WTC11 (cell line): ENCODE data around the gene EMD. TPM values are rescaled to one million over a fixed set of nuclear protein-coding genes. Genes with fewer than 3 reads are reported as not detected.
A peak's percentile ranks its signal among the peaks of the same experiment; 100 is the strongest.

Source experiments
- ATAC-seq: fragments of 200-7000 bp; cut with Tn5 transposase; 2 replicates; pipeline ENCODE4 v1.10.0; 2021; ENCODE audit warnings: mild to moderate bottlenecking, moderate library complexity
- CTCF ChIA-PET: fragments of 300-600 bp; sonication (Branson Sonifier 250); formaldehyde crosslinking; loops from one replicate; lab custom pipeline; 2021; ENCODE audit warnings: antibody characterized with exemption; lab: Charles Lee
- POLR2A ChIA-PET: fragments of 350-600 bp; sonication (Branson Sonifier 250); formaldehyde crosslinking; loops from one replicate; lab custom pipeline; 2021; ENCODE audit warnings: antibody characterized with exemption; lab: Charles Lee
- DNase-seq: peaks from one replicate; pipeline ENCODE4 v3.0.0; 2021; ENCODE audit warnings: low spot score
- H3K27ac Mint-ChIP-seq: 2 replicates; pipeline ENCODE4 v1.8.0; 2021; ENCODE audit warnings: mixed read lengths
- H3K27me3 Mint-ChIP-seq: 2 replicates; pipeline ENCODE4 v1.8.0; 2021; ENCODE audit warnings: low read depth, mild to moderate bottlenecking, moderate library complexity, mixed read lengths
- H3K36me3 Mint-ChIP-seq: 2 replicates; pipeline ENCODE4 v1.8.0; 2021; ENCODE audit warnings: mixed read lengths
- H3K4me1 Mint-ChIP-seq: 2 replicates; pipeline ENCODE4 v1.8.0; 2022; ENCODE audit warnings: mixed read lengths
- H3K4me3 Mint-ChIP-seq: 2 replicates; pipeline ENCODE4 v1.8.0; 2021; ENCODE audit warnings: mild to moderate bottlenecking, moderate library complexity, mixed read lengths
- H3K9me3 Mint-ChIP-seq: 2 replicates; pipeline ENCODE4 v1.8.0; 2021; ENCODE audit warnings: mixed read lengths
- AFF4 ChIP-seq: sonication (generic); formaldehyde crosslinking; IDR thresholded peaks from 2 replicates; pipeline ENCODE4 v1.8.1; 2023; ENCODE audit warnings: mild to moderate bottlenecking, missing genetic modification reagents, borderline replicate concordance
- ATF1 ChIP-seq: sonication (generic); formaldehyde crosslinking; IDR thresholded peaks from 2 replicates; pipeline ENCODE4 v1.8.1; 2023; ENCODE audit warnings: mild to moderate bottlenecking, moderate library complexity, missing genetic modification reagents
- ATF6 ChIP-seq: sonication (generic); formaldehyde crosslinking; IDR thresholded peaks from 2 replicates; pipeline ENCODE4 v1.8.1; 2023; ENCODE audit warnings: mild to moderate bottlenecking, missing genetic modification reagents
- CREM ChIP-seq: sonication (generic); formaldehyde crosslinking; IDR thresholded peaks from 2 replicates; pipeline ENCODE4 v1.8.1; 2022; ENCODE audit warnings: mild to moderate bottlenecking, missing genetic modification reagents, moderate library complexity
- EMX1 ChIP-seq: fragments of 250-450 bp; sonication (Bioruptor Pico); IDR thresholded peaks from 2 replicates; pipeline ENCODE4 v1.8.0; 2021; ENCODE audit warnings: mild to moderate bottlenecking
- ERG ChIP-seq: fragments of 250-450 bp; sonication (Bioruptor Pico); IDR thresholded peaks from 2 replicates; pipeline ENCODE4 v1.8.0; 2021; ENCODE audit warnings: mild to moderate bottlenecking
- ETV6 ChIP-seq: sonication (generic); formaldehyde crosslinking; IDR thresholded peaks from 2 replicates; pipeline ENCODE4 v1.8.1; 2022; ENCODE audit warnings: mild to moderate bottlenecking, missing genetic modification reagents
- JAZF1 ChIP-seq: fragments of 250-450 bp; sonication (Bioruptor Pico); IDR thresholded peaks from 2 replicates; pipeline ENCODE4 v1.9.0; 2021; ENCODE audit warnings: moderate library complexity, mild to moderate bottlenecking, inconsistent platforms
- KAT7 ChIP-seq: sonication (generic); formaldehyde crosslinking; IDR thresholded peaks from 2 replicates; pipeline ENCODE4 v1.8.1; 2023; ENCODE audit warnings: missing genetic modification reagents, mild to moderate bottlenecking, borderline replicate concordance
- NFATC4 ChIP-seq: fragments of 250-450 bp; sonication (Bioruptor Pico); IDR thresholded peaks from 2 replicates; pipeline ENCODE4 v1.9.0; 2021; ENCODE audit warnings: mild to moderate bottlenecking
- NFE2L1 ChIP-seq: sonication (generic); formaldehyde crosslinking; IDR thresholded peaks from 2 replicates; pipeline ENCODE4 v1.8.1; 2023; ENCODE audit warnings: missing genetic modification reagents
- NR1H2 ChIP-seq: sonication (generic); formaldehyde crosslinking; IDR thresholded peaks from 2 replicates; pipeline ENCODE4 v1.9.0; 2021; ENCODE audit warnings: mild to moderate bottlenecking, moderate library complexity, missing genetic modification reagents
- SP1 ChIP-seq: sonication (generic); formaldehyde crosslinking; conservative IDR thresholded peaks from 2 replicates; pipeline ENCODE4 v1.8.1; 2022; ENCODE audit warnings: missing genetic modification reagents
- USF2 ChIP-seq: sonication (generic); formaldehyde crosslinking; IDR thresholded peaks from 2 replicates; pipeline ENCODE4 v1.8.1; 2023; ENCODE audit warnings: mild to moderate bottlenecking, missing genetic modification reagents, moderate library complexity
- ZBTB21 ChIP-seq: sonication (generic); formaldehyde crosslinking; IDR thresholded peaks from 2 replicates; pipeline ENCODE4 v1.8.1; 2023; ENCODE audit warnings: mild to moderate bottlenecking, missing genetic modification reagents, borderline replicate concordance
- ZNF219 ChIP-seq: sonication (generic); formaldehyde crosslinking; IDR thresholded peaks from 2 replicates; pipeline ENCODE4 v1.8.0; 2023; ENCODE audit warnings: missing genetic modification reagents, mild to moderate bottlenecking, borderline replicate concordance
- ZNF263 ChIP-seq: sonication (generic); formaldehyde crosslinking; IDR thresholded peaks from 2 replicates; pipeline ENCODE4 v1.8.1; 2022; ENCODE audit warnings: low read depth, mild to moderate bottlenecking, moderate library complexity, missing genetic modification reagents
- ZNF317 ChIP-seq: sonication (generic); formaldehyde crosslinking; IDR thresholded peaks from 2 replicates; pipeline ENCODE4 v1.8.1; 2023; ENCODE audit warnings: low read depth, mild to moderate bottlenecking, moderate library complexity, missing genetic modification reagents, borderline replicate concordance
- ZNF423 ChIP-seq: fragments of 250-450 bp; sonication (Bioruptor Pico); IDR thresholded peaks from 2 replicates; pipeline ENCODE4 v2.1.2; 2022; ENCODE audit warnings: mild to moderate bottlenecking, moderate library complexity
- ZNF512 ChIP-seq: sonication (generic); formaldehyde crosslinking; IDR thresholded peaks from 2 replicates; pipeline ENCODE4 v1.8.1; 2022; ENCODE audit warnings: missing genetic modification reagents, borderline replicate concordance
- ZSCAN18 ChIP-seq: fragments of 250-450 bp; sonication (Bioruptor Pico); IDR thresholded peaks from 2 replicates; pipeline ENCODE4 v2.1.2; 2022; ENCODE audit warnings: mild to moderate bottlenecking, moderate library complexity
- total RNA-seq: library from RNA; stranded (reverse); gene quantifications from 3 replicates; pipeline ENCODE4 v1.2.3, GENCODE V29; 2021

Gene EMD
- total RNA-seq, 1 experiment from 2014 or later: 78.3 TPM

- TF ChIP-seq SP1 (CRISPR knock-in tag): no peak
- TF ChIP-seq, all 79 proteins: peak for 0
Measured at GRCh38 chrX:154365997-154366665, 13.0 kb upstream of the EMD start (continued).

GRCh38 chrX:154366666-154367055, 12.4 kb upstream of the EMD start:
- no peaks in the 10 kb centered on the region for H3K9me3 Mint-ChIP-seq
- TF ChIP-seq ZNF512 (CRISPR knock-in tag): no peak
- no peak for TF ChIP-seq NFE2L1 (CRISPR knock-in tag)
- TF ChIP-seq USF2 (CRISPR knock-in tag): no peak
- TF ChIP-seq ATF1 (CRISPR knock-in tag): no peak
- TF ChIP-seq, all 79 proteins: peak for 0
- ChIA-PET POLR2A (no interaction called here), CTCF (no interaction called here)
- Mint-ChIP-seq H3K27me3 (no peaks in the 10 kb centered on the region), H3K4me3 (no peak overlapping the region), H3K4me1 (0 out of 2 replicates have a peak, but pooled peaks cover 5% of the 10 kb centered on the region), H3K27ac (no peak overlapping the region), H3K36me3 (peaks cover 43% of the 10 kb centered on the region)
- no peak for ATAC-seq
- no peak for DNase-seq

- Mint-ChIP-seq H3K36me3 (peaks cover 35% of the 10 kb centered on the region), H3K27me3 (peaks cover 3% of the 10 kb centered on the region; the same call in 1 of the 2 replicates), H3K9me3 (no peaks in the 10 kb centered on the region), H3K4me1 (peaks cover 9% of the 10 kb centered on the region), H3K4me3 (peak overlapping the region; percentile 59), H3K27ac (peak overlapping the region; percentile 65; the same call in 1 of the 2 replicates)
- POLR2A ChIA-PET: no interaction called here
- ATAC-seq (no peak), DNase-seq (no peak)
- CTCF ChIA-PET: no interaction called here
- no peak for TF ChIP-seq ZNF263
- no peak for TF ChIP-seq NFATC4
- TF ChIP-seq KAT7 (CRISPR knock-in tag): no peak
- no peak for TF ChIP-seq ZBTB21
- no peak for TF ChIP-seq ZNF219 (CRISPR knock-in tag)
- no peak for TF ChIP-seq EMX1 (CRISPR knock-in tag)
- TF ChIP-seq ATF6: no peak
- TF ChIP-seq ZNF423 (CRISPR knock-in tag): no peak
- no peak for TF ChIP-seq JAZF1 (CRISPR knock-in tag)
- TF ChIP-seq ZSCAN18 (CRISPR knock-in tag): no peak
- TF ChIP-seq ETV6 (CRISPR knock-in tag): no peak
- TF ChIP-seq CREM (CRISPR knock-in tag): no peak
- no peak for TF ChIP-seq NR1H2 (CRISPR knock-in tag)
- TF ChIP-seq AFF4 (CRISPR knock-in tag): no peak
- no peak for TF ChIP-seq ERG (CRISPR knock-in tag)
- TF ChIP-seq ZNF317 (CRISPR knock-in tag): no peak
Measured at GRCh38 chrX:154367474-154368308, 11.4 kb upstream of the EMD start.
